Fibroblast of mammary gland (primary cell): ENCODE measurements around the gene ZXDC.

Source experiments
- DNase-seq: peaks from one replicate; pipeline ENCODE4 v3.0.0-alpha.2; 2010; ENCODE audit warnings: low read depth
- H3K4me3 ChIP-seq: 2 replicates; pipeline ENCODE4 v1.5.1; 2011; ENCODE audit warnings: low read depth, mild to moderate bottlenecking, low read length, moderate library complexity; ENCODE audit not compliant: control insufficient read depth
- TF ChIP-seq, protein P1 (sequence below): conservative IDR thresholded peaks from 2 replicates; pipeline ENCODE4 v1.5.1; 2011; ENCODE audit warnings: low read depth, low read length, inconsistent platforms; ENCODE audit not compliant: control insufficient read depth, insufficient read depth

ZXDC gene

DNA sequence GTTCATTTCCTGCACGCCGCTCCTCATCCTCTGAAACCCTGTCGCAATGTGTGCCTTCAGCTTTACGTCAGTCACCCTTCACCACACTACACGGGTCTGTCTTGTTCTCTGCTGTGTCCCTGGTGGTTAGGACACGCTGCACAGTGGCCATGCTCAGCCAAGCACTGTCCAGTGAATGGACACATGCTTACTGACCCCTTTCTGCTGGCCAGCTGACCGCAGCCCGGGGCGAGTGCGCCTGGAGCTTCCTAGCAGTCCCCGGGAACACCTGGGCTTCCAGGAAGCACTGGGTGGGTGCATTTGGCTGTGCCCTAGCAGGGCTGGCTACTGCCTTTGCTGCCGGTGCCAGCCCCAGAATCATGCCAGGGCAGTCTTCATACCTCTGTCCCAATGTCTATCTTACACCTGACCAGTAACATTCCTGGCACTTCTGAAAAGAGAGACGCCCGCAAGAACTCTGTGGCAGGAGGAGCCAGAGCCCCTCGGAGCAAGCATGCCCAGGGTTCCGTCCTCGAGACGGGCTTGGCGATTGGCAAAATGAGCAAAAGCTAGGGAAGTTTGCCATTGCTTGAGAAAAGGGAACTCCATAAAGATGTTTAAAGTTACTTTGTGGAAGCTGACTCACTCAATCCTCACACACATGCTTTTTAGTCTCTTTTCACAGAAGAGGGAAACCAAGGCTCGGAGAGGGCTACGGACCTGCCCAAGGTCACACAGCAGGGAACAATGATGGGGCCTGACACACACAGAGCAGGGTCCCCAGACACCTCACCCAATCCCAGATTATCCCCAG is 15.7 kb upstream of the ZXDC start:
- TF ChIP-seq, protein P1, sequence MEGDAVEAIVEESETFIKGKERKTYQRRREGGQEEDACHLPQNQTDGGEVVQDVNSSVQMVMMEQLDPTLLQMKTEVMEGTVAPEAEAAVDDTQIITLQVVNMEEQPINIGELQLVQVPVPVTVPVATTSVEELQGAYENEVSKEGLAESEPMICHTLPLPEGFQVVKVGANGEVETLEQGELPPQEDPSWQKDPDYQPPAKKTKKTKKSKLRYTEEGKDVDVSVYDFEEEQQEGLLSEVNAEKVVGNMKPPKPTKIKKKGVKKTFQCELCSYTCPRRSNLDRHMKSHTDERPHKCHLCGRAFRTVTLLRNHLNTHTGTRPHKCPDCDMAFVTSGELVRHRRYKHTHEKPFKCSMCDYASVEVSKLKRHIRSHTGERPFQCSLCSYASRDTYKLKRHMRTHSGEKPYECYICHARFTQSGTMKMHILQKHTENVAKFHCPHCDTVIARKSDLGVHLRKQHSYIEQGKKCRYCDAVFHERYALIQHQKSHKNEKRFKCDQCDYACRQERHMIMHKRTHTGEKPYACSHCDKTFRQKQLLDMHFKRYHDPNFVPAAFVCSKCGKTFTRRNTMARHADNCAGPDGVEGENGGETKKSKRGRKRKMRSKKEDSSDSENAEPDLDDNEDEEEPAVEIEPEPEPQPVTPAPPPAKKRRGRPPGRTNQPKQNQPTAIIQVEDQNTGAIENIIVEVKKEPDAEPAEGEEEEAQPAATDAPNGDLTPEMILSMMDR: no peak
- no peak overlapping the region for H3K4me3 ChIP-seq
- DNase-seq: no peak

DNA sequence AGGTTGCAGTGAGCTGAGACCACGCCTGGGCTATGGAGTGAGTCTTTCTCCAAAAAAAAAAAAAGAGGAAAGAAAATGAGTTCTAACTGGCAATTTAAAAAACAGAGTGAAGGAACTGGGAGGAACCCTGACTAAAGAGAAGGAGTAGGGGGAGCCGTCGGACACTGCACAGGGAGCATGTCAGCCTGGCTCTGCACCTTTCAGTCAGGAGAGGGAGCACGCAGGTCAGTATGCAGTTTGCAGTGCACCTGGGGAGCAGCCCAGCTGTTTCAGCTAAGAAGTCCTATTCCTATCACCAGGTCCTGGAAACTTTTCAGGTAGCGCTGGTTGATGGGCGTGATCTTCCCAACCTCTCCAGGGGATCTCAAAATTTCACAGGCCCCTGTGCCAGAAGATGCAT is 14.9 kb upstream of the ZXDC start:
- no peak for DNase-seq
- TF ChIP-seq, protein P1: no peak
- H3K4me3 ChIP-seq: no peak overlapping the region

DNA sequence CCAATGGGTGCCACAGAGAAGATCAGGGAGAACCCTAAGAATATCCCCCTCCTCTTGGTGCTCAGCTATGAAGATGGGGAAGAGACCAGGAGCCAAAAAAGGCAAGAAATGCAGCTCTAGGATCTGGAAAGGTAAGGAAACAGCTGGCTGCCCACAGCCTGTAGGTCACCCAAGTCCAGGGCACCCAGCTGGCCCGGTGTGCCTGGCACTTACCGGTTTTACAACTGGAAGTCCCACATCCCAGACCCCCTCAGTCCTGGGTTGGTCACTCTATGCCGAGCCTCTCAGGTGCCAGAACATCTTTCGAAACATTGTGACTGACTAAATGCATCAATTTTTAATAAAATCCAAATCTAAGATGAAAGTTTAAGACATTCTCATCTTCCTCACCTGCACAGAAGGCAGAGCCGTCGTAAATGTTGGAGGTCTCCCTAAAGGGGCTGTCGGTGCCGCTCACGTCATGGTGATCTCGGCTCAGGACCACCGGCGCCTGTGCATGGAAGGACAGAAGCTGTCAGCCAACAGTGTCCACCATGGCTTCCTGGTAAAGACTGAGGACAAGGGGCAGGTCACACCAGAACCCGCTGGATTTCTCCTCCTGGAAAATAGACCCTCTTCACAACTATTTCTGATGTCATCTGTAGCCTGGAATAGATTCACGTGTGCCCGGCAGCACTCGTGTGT is 13.3 kb upstream of the ZXDC start:
- no peak overlapping the region for H3K4me3 ChIP-seq
- TF ChIP-seq, protein P1: no peak
- DNase-seq: no peak

DNA sequence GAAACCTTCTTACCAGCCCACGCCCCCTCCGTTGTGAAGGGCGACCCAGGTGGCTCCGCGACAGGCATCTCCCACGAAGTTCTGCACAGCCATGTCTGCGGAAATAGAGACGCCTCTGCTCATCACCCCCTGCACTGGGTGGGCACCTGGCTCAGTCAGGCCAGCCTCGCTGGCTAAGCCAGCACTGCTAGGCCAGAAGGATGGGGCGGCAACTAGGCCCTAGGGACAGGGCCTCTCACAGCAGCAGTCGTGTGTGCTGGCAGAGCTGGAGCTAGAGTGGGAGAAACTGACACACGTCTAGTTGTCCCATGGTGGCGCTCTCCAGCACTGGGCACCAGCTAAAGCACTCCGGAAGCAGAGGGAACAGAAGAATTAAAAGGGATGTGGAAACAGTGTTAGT is 12.5 kb upstream of the ZXDC start:
- DNase-seq: no peak
- TF ChIP-seq, protein P1: no peak
- H3K4me3 ChIP-seq: no peak overlapping the region

DNA sequence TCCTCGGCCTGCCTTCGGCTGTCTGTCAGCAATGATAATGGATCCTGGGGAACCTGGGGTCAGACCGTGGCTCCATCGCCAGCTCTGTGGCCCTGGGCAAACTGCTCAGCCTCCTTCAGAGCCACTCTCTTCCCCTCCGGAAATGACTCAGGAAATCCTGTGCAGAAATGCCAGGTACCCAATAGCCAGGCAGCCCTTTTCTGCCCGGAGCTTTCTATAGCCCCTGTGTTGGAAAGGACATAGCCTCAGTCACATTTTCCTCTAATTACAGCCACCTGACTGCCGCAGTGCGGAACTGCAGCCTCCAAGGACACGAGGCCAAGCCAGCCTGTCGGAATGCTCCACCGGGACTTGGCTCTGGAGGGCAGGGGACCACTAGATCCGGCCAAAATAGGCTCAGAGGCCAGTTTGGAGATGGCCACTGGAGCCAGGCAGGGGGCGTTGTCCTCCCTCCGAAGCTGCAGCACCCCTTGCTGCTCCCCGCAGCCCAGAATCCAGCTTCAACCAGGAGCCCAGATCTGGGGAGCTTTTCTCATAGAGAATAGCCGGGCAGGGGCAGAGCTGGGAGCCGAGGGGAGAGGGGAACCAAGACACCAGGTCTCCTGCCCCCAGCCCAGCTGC is 11.6 kb upstream of the ZXDC start:
- H3K4me3 ChIP-seq: no peak overlapping the region
- DNase-seq: no peak
- TF ChIP-seq, protein P1: no peak

DNA sequence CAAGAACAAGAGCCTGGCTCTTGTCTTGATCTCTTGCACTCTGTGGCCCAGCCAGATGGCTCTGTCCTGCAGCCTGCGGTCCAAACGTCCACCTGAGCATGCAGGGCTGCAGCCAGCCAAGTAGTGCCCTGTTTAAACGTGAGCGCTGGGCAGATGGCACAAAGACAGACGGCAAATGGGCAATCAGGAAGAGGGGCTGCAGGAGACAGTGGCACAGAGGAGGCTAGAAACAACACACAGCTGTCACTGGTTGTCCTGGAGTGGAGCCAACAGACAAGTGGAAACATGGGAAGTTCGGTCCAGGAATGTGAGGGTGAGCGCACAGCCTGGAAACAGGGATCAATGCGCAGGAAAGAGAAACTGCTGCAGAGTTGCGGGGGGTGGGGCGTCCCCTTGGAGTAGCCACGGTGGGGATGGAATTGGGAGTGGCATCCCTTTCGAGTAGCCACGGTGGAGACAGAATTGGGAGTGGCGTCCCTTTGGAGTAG is 10.7 kb upstream of the ZXDC start:
- no peak for DNase-seq
- no peak overlapping the region for H3K4me3 ChIP-seq
- TF ChIP-seq, protein P1: no peak
